H1 (cell line): ENCODE data around the gene SLC12A7. TPM values are rescaled to one million over a fixed set of nuclear protein-coding genes. Genes with fewer than 3 reads are reported as not detected.

Experiments
- CTCF ChIA-PET: fragments of 300-600 bp; sonication (Branson Sonifier 250); formaldehyde crosslinking; loops from one replicate; lab custom pipeline; 2021; ENCODE audit not compliant: partially characterized antibody; lab: Charles Lee
- POLR2A ChIA-PET: fragments of 300-600 bp; sonication (Branson Sonifier 250); formaldehyde crosslinking; loops from one replicate; lab custom pipeline; 2021; ENCODE audit warnings: inconsistent platforms; ENCODE audit not compliant: partially characterized antibody; lab: Charles Lee
- DNase-seq, 2 experiments: peaks; one replicate each; pipeline versions ENCODE4 v3.0.0 to v3.0.0-alpha.2; 2010 to 2022; ENCODE audit warnings: low spot score in 2 of 2, low read depth in 1 of 2, mixed read lengths in 1 of 2
- FAIRE-seq: peaks from 2 replicates; lab custom pipeline; 2011; peaks lifted over from hg19 to GRCh38; lab: Jason Lieb, UNC
- H2AFZ ChIP-seq: 2 replicates; pipeline ENCODE4 v1.8.1; 2012; ENCODE audit warnings: low read length, inconsistent platforms
- H2AK5ac ChIP-seq: 2 replicates; pipeline ENCODE4 v1.6.1; 2013; ENCODE audit warnings: low read depth, low read length
- H2BK120ac ChIP-seq: replicated peaks from 2 replicates; pipeline ENCODE3; 2013; ENCODE audit warnings: low read depth, low read length, inconsistent platforms
- H2BK12ac ChIP-seq: 2 replicates; pipeline ENCODE4 v1.6.1; 2013; ENCODE audit warnings: low read depth, low read length
- H2BK15ac ChIP-seq: 2 replicates; pipeline ENCODE4 v1.6.1; 2013; ENCODE audit warnings: low read length
- H2BK20ac ChIP-seq: 2 replicates; pipeline ENCODE4 v1.6.1; 2013; ENCODE audit warnings: low read length
- H2BK5ac ChIP-seq: 2 replicates; pipeline ENCODE4 v1.6.1; 2013; ENCODE audit warnings: low read depth, low read length
- H3K14ac ChIP-seq: 2 replicates; pipeline ENCODE4 v1.6.1; 2013; ENCODE audit warnings: inconsistent platforms; ENCODE audit not compliant: insufficient read length
- H3K18ac ChIP-seq: 2 replicates; pipeline ENCODE4 v1.6.1; 2013; ENCODE audit warnings: low read length; ENCODE audit errors: extremely low read depth
- H3K23ac ChIP-seq: 2 replicates; pipeline ENCODE4 v1.6.1; 2013; ENCODE audit warnings: inconsistent platforms; ENCODE audit not compliant: insufficient read length
- H3K23me2 ChIP-seq: 2 replicates; pipeline ENCODE4 v1.6.1; 2013; ENCODE audit warnings: low read depth, low read length
- H3K27ac ChIP-seq: 2 replicates; pipeline ENCODE4 v1.6.1; 2011; ENCODE audit warnings: low read depth, low read length, inconsistent platforms
- H3K27me3 ChIP-seq, 4 experiments: replicated peaks in 1 of 4; 1 replicate in 1 of 4; 2 replicates in 3 of 4; pipeline versions ENCODE4 v1.6.1 to v1.8.1; 2011 to 2013; ENCODE audit warnings: low read length in 3 of 4, mild to moderate bottlenecking in 3 of 4, inconsistent platforms in 2 of 4, mixed read lengths in 2 of 4, moderate library complexity in 1 of 4; ENCODE audit not compliant: control insufficient read depth in 3 of 4, insufficient read depth in 3 of 4; ENCODE audit errors: extremely low read depth in 1 of 4
- H3K36me3 ChIP-seq, 4 experiments: 2 replicates each; pipeline versions ENCODE4 v1.6.1 to v1.8.1; 2011 to 2013; ENCODE audit warnings: mild to moderate bottlenecking in 4 of 4, low read length in 3 of 4, moderate library complexity in 2 of 4, control low read depth in 1 of 4, inconsistent platforms in 1 of 4; ENCODE audit not compliant: insufficient read depth in 4 of 4, control insufficient read depth in 2 of 4
- H3K4ac ChIP-seq: replicated peaks from 2 replicates; pipeline ENCODE3; 2013; ENCODE audit warnings: low read length, low read depth, mixed read lengths, inconsistent platforms; ENCODE audit not compliant: insufficient read length
- H3K4me1 ChIP-seq, 4 experiments: replicated peaks in 1 of 4; 1 replicate in 1 of 4; 2 replicates in 3 of 4; pipeline versions ENCODE4 v1.6.1 to v1.8.1; 2011 to 2013; ENCODE audit warnings: low read length in 3 of 4, inconsistent platforms in 2 of 4, mixed read lengths in 1 of 4; ENCODE audit not compliant: insufficient read depth in 4 of 4, control insufficient read depth in 3 of 4
- H3K4me2 ChIP-seq, 2 experiments: 2 replicates each; pipeline versions ENCODE4 v1.6.1 to v1.8.1; 2011 to 2013; ENCODE audit warnings: low read depth in 2 of 2, low read length in 2 of 2, control low read depth in 1 of 2, inconsistent platforms in 1 of 2, mild to moderate bottlenecking in 1 of 2; ENCODE audit not compliant: insufficient read depth in 1 of 2
- H3K4me3 ChIP-seq, 4 experiments: fragments of 200-600, 300-600 bp in 1 of 4; sonication (generic), shearing (Covaris generic), sonication (Bioruptor Twin) in 1 of 4; 2 replicates each; pipeline versions ENCODE4 v1.5.1 to v1.8.1; 2011 to 2016; ENCODE audit warnings: low read length in 4 of 4, low read depth in 3 of 4, control low read depth in 2 of 4, inconsistent platforms in 2 of 4, mild to moderate bottlenecking in 2 of 4, mixed read lengths in 1 of 4, moderate library complexity in 1 of 4; ENCODE audit not compliant: insufficient read depth in 2 of 4; ENCODE audit errors: extremely low read depth in 1 of 4
- H3K56ac ChIP-seq: replicated peaks from 2 replicates; pipeline ENCODE3; 2013; ENCODE audit warnings: low read depth, mild to moderate bottlenecking, mixed read lengths, low read length, inconsistent platforms; ENCODE audit not compliant: insufficient read length
- H3K79me1 ChIP-seq: 2 replicates; pipeline ENCODE4 v1.6.1; 2013; ENCODE audit warnings: low read depth, low read length, control low read depth
- H3K79me2 ChIP-seq, 2 experiments: 2 replicates each; pipeline versions ENCODE4 v1.6.1 to v1.8.1; 2012 to 2013; ENCODE audit warnings: low read length in 2 of 2, mild to moderate bottlenecking in 2 of 2, inconsistent platforms in 1 of 2; ENCODE audit not compliant: insufficient read depth in 2 of 2, control insufficient read depth in 1 of 2
- H3K9ac ChIP-seq, 4 experiments: replicated peaks in 1 of 4; 1 replicate in 1 of 4; 2 replicates in 3 of 4; pipeline versions ENCODE4 v1.6.1 to v1.8.1; 2011 to 2013; ENCODE audit warnings: low read depth in 3 of 4, low read length in 3 of 4, control low read depth in 2 of 4, mild to moderate bottlenecking in 2 of 4, moderate library complexity in 2 of 4, inconsistent platforms in 1 of 4; ENCODE audit errors: extremely low read depth in 1 of 4
- H3K9me3 ChIP-seq, 2 experiments: 2 replicates each; pipeline versions ENCODE4 v1.6.1 to v1.8.1; 2012 to 2013; ENCODE audit warnings: mild to moderate bottlenecking in 2 of 2, moderate library complexity in 2 of 2, control low read depth in 1 of 2, inconsistent platforms in 1 of 2, low read depth in 1 of 2, low read length in 1 of 2, mixed read lengths in 1 of 2; ENCODE audit not compliant: insufficient read depth in 2 of 2
- H4K20me1 ChIP-seq, 2 experiments: replicated peaks in 1 of 2; 2 replicates each; pipeline versions ENCODE3 to v1.8.1; 2011 to 2013; ENCODE audit warnings: inconsistent platforms in 2 of 2, low read length in 2 of 2, mild to moderate bottlenecking in 1 of 2; ENCODE audit not compliant: insufficient read depth in 2 of 2, control insufficient read depth in 1 of 2
- H4K5ac ChIP-seq: 2 replicates; pipeline ENCODE4 v1.6.1; 2013; ENCODE audit warnings: low read length, low read depth, mixed read lengths, inconsistent platforms; ENCODE audit not compliant: insufficient read length
- H4K8ac ChIP-seq: 2 replicates; pipeline ENCODE4 v1.8.0; 2013; ENCODE audit warnings: mild to moderate bottlenecking, moderate library complexity, low read length, inconsistent platforms; ENCODE audit not compliant: insufficient read depth; ENCODE audit errors: extremely low read depth
- H4K91ac ChIP-seq: replicated peaks from 2 replicates; pipeline ENCODE3; 2013; ENCODE audit warnings: low read length, mixed read lengths, inconsistent platforms; ENCODE audit not compliant: insufficient read length
- CHD2 ChIP-seq: IDR thresholded peaks from 2 replicates; pipeline ENCODE4 v1.6.1; 2012; ENCODE audit warnings: low read length, improper control_type of control experiment
- EP300 ChIP-seq, 2 experiments: IDR thresholded peaks; 1 replicate in 1 of 2; 2 replicates in 1 of 2; pipeline ENCODE4 v1.6.1; 2011 to 2012; ENCODE audit warnings: low read depth in 2 of 2, low read length in 2 of 2, mild to moderate bottlenecking in 2 of 2, borderline replicate concordance in 1 of 2, inconsistent platforms in 1 of 2, moderate library complexity in 1 of 2
- MAFK ChIP-seq: IDR thresholded peaks from 2 replicates; pipeline ENCODE4 v1.6.1; 2012; ENCODE audit warnings: low read depth, mild to moderate bottlenecking, improper control_type of control experiment, low read length
- POLR2AphosphoS5 ChIP-seq: IDR thresholded peaks from 2 replicates; pipeline ENCODE4 v1.6.1; 2011; ENCODE audit warnings: low read depth, low read length
- POU5F1 ChIP-seq: IDR thresholded peaks from 2 replicates; pipeline ENCODE4 v1.6.1; 2011; ENCODE audit warnings: low read depth, mild to moderate bottlenecking, low read length, moderate library complexity
- SAP30 ChIP-seq: fragments of 300-600 bp; sonication (generic); IDR thresholded peaks from 2 replicates; pipeline ENCODE4 v1.7.1; 2012; ENCODE audit warnings: low read length, moderate library complexity, mild to moderate bottlenecking, inconsistent platforms; ENCODE audit not compliant: insufficient read depth, insufficient replicate concordance
- TAF7 ChIP-seq: optimal IDR thresholded peaks from 2 replicates; pipeline ENCODE3; 2011; ENCODE audit warnings: low read depth, mild to moderate bottlenecking, inconsistent platforms, low read length, moderate library complexity, borderline replicate concordance
- TCF12 ChIP-seq: IDR thresholded peaks from 2 replicates; pipeline ENCODE4 v1.6.1; 2011; ENCODE audit warnings: low read depth, mild to moderate bottlenecking, low read length
- WGBS, 2 experiments: shearing (Covaris generic) in 1 of 2; methylation state at CpG; one replicate each; pipeline versions ENCODE4 v1.1.6 to v1.1.7; 2013 to 2015; ENCODE audit warnings: low lambda C conversion rate in 2 of 2, mixed read lengths in 2 of 2, inconsistent platforms in 1 of 2, low coverage in 1 of 2, missing lambda C conversion rate in 1 of 2; ENCODE audit not compliant: insufficient replicate concordance in 2 of 2, insufficient coverage in 1 of 2, insufficient read length in 1 of 2; ENCODE audit errors: extremely low coverage in 1 of 2, missing lambda C conversion rate in 1 of 2; 5-methylcytosine and 5-hydroxymethylcytosine counted together
- polyA plus RNA-seq, 7 experiments: library from polyadenylated mRNA; depleted of rRNA in 3 of 7; stranded (reverse) in 5 of 7; unstranded in 2 of 7; fragments of >200 nt in 5 of 7; fragments of 200-250 nt in 2 of 7; gene quantifications; 1 replicate in 5 of 7; 2 replicates in 1 of 7; 4 replicates in 1 of 7; pipeline versions ENCODE4 v1.2.1 to v1.2.3, GENCODE V29; 2011 to 2013; ENCODE audit warnings: missing spikeins in 2 of 7, mixed read lengths in 2 of 7
- total RNA-seq: library from RNA; stranded (reverse); fragmentation: NEBNext Ultra II Directional; extraction: Animal tissue kit (Norgen Biotek cat#: 25700); gene quantifications from 2 replicates; pipeline ENCODE4 v1.2.1, GENCODE V29; 2021
- TF ChIP-seq, protein P1 (sequence below): IDR thresholded peaks from 2 replicates; pipeline ENCODE4 v1.6.1; 2012; ENCODE audit warnings: inconsistent platforms
- TF ChIP-seq, protein P2 (sequence below): IDR thresholded peaks from 2 replicates; pipeline ENCODE4 v1.6.1; 2011; ENCODE audit warnings: low read depth, mild to moderate bottlenecking, low read length; ENCODE audit not compliant: insufficient read depth
- TF ChIP-seq, protein P3 (sequence below): IDR thresholded peaks from 2 replicates; pipeline ENCODE4 v1.6.1; 2011; ENCODE audit warnings: low read length, improper control_type of control experiment

SLC12A7 gene
- total and polyA plus RNA-seq, 2 of the 8 experiments (the other 6 are each of a cell fraction or from before 2014, with no cell fraction given), result 23.5 to 39.7 TPM

DNA sequence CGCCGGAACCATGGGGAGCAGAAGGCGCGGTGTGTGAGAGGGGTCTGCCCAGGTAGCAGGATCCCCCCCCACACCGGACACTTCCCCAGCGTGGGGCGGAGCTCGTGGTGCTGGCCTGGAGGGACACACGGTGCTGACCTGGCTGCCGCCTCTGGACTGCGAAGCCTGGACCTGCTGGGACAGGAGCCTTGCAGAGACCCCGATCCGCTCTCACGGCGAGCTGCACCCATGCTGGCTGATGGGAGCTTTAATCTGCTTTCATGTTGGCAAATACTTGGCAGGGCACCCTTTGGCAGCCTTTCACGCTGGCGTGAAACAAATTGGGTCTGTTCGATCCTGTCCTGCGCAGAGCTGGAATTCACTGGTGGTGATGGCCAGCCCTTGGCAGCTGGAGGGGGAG is 95.8 kb downstream of the SLC12A7 start:
- H3K4me2 ChIP-seq, result no peak overlapping the region
- no peak overlapping the region for H2AK5ac ChIP-seq
- no peak overlapping the region for H4K91ac ChIP-seq
- H3K23me2 ChIP-seq, result no peaks in the 10 kb centered on the region
- H2BK20ac ChIP-seq, result no peak overlapping the region
- no peak overlapping the region for H3K4ac ChIP-seq
- H3K27me3 ChIP-seq, result no peaks in the 10 kb centered on the region
- H4K5ac ChIP-seq, result no peak overlapping the region
- no peak overlapping the region for H3K27ac ChIP-seq
- ChIA-PET POLR2A (no interaction called here), CTCF (interaction anchor here (0.5 to 3.2 kb wide), 7 partner anchors 9 to 564 kb away, joined by 3 to 22 read pairs (median 4); partner anchors contain the start of gene NKD2)
- H3K79me1 ChIP-seq, result no peaks in the 10 kb centered on the region
- TF ChIP-seq MAFK (no peak), POLR2AphosphoS5 (no peak), SAP30 (no peak), EP300 (IDR thresholded peaks at IDR 0.05; ENCODE audit: borderline replicate concordance in 1 of 2, low read depth in 2 of 2, low read length in 2 of 2) (no peak), TAF7 (no peak), TCF12 (no peak), POU5F1 (no peak), CHD2 (no peak)
- TF ChIP-seq, protein P1, sequence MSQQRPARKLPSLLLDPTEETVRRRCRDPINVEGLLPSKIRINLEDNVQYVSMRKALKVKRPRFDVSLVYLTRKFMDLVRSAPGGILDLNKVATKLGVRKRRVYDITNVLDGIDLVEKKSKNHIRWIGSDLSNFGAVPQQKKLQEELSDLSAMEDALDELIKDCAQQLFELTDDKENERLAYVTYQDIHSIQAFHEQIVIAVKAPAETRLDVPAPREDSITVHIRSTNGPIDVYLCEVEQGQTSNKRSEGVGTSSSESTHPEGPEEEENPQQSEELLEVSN, result no peak
- TF ChIP-seq, protein P2, sequence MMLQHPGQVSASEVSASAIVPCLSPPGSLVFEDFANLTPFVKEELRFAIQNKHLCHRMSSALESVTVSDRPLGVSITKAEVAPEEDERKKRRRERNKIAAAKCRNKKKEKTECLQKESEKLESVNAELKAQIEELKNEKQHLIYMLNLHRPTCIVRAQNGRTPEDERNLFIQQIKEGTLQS, result no peak
- TF ChIP-seq, protein P3, sequence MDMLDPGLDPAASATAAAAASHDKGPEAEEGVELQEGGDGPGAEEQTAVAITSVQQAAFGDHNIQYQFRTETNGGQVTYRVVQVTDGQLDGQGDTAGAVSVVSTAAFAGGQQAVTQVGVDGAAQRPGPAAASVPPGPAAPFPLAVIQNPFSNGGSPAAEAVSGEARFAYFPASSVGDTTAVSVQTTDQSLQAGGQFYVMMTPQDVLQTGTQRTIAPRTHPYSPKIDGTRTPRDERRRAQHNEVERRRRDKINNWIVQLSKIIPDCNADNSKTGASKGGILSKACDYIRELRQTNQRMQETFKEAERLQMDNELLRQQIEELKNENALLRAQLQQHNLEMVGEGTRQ, result no peak
- H3K14ac ChIP-seq, result no peak overlapping the region
- H3K4me1 ChIP-seq, result peaks cover 0 to 7% (median 4%) of the 10 kb centered on the region in 4 experiments; a peak in 4 of 7 replicates
- H2BK15ac ChIP-seq, result no peak overlapping the region
- DNase-seq (no peak), FAIRE-seq (no peak)
- no peak overlapping the region for H2BK5ac ChIP-seq
- H2AFZ ChIP-seq, result no peak overlapping the region
- H4K8ac ChIP-seq, result no peak overlapping the region
- no peak overlapping the region for H2BK12ac ChIP-seq
- no peak overlapping the region for H3K56ac ChIP-seq
- no peak overlapping the region for H3K9ac ChIP-seq
- no peak overlapping the region for H3K18ac ChIP-seq
- H2BK120ac ChIP-seq, result no peak overlapping the region
- H3K23ac ChIP-seq, result no peak overlapping the region
- H3K79me2 ChIP-seq, result no peaks in the 10 kb centered on the region
- no peak overlapping the region for H3K4me3 ChIP-seq
- H3K9me3 ChIP-seq, result no peaks in the 10 kb centered on the region
- H3K36me3 ChIP-seq, result no peaks in the 10 kb centered on the region
- peaks cover 0 to 5% of the 10 kb centered on the region in 2 experiments for H4K20me1 ChIP-seq
- 92% methylated on average over 17 of the region's 19 CpGs; no CpG with 5 or more reads in 1 of the 2 experiments for WGBS, 2 experiments
